Cardiac fibroblast (primary cell): ENCODE data around the gene MCTP2.

Experiments
- DNase-seq, 2 donors: peaks; one replicate each; pipeline versions ENCODE4 v3.0.0 to v3.0.0-alpha.2; 2010; ENCODE audit warnings: low read depth in 2 of 2
- H3K4me3 ChIP-seq, 2 donors: replicated peaks in 1 of 2; 1 replicate in 1 of 2; 2 replicates in 1 of 2; pipeline ENCODE4 v1.5.1; 2011; ENCODE audit warnings: low read depth in 2 of 2, low read length in 2 of 2, mild to moderate bottlenecking in 2 of 2, moderate library complexity in 1 of 2
- TF ChIP-seq, protein P1 (sequence below): IDR thresholded peaks from one replicate; pipeline ENCODE4 v1.5.1; 2011; ENCODE audit warnings: low read depth, mild to moderate bottlenecking, low read length, inconsistent platforms

Gene MCTP2

DNA sequence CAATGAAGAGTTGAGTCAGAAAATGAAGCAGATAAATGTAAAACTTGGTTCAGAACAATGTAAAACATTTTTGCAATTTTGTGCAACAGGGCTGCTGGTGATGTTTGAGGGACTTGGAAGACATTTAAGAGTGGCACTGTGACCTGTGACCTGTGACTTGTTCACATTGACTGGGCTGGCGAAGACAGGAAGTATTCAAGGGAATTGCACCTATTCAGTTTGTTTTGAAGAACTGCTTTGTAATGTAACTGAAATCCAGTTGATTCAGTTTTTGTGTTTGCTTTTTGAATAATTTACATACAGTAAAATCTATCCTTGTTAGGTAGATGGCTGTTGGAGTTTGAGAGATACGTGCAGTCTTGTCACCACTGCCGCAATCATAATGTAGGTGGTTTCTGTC lies 35.4 kb downstream of the MCTP2 start:
- DNase-seq: no peak
- TF ChIP-seq, protein P1, sequence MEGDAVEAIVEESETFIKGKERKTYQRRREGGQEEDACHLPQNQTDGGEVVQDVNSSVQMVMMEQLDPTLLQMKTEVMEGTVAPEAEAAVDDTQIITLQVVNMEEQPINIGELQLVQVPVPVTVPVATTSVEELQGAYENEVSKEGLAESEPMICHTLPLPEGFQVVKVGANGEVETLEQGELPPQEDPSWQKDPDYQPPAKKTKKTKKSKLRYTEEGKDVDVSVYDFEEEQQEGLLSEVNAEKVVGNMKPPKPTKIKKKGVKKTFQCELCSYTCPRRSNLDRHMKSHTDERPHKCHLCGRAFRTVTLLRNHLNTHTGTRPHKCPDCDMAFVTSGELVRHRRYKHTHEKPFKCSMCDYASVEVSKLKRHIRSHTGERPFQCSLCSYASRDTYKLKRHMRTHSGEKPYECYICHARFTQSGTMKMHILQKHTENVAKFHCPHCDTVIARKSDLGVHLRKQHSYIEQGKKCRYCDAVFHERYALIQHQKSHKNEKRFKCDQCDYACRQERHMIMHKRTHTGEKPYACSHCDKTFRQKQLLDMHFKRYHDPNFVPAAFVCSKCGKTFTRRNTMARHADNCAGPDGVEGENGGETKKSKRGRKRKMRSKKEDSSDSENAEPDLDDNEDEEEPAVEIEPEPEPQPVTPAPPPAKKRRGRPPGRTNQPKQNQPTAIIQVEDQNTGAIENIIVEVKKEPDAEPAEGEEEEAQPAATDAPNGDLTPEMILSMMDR: no peak

DNA sequence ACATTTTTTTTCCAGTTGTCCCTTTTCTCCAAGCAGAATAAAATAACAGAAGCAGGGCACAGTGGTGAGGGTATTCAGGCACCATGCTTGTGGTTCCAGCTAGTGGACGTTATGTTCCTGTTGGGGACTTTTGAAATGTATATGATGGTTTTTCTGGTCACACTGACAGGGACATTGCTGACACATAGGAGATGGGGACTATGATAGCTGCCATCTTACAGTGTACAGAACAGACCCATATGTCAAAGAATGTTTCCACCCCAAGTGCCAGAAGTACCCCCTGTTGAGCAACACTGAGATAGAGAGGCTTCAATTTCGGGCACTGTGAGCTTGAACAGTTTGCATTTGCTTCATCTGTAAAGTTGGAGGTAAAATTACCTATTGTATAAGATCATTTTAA lies 38.6 kb downstream of the MCTP2 start:
- no peak overlapping the region for H3K4me3 ChIP-seq
- DNase-seq: no peak
- TF ChIP-seq, protein P1: no peak

More for the DNA sequence above, 35.4 kb downstream of the MCTP2 start:
- H3K4me3 ChIP-seq: no peak overlapping the region

DNA sequence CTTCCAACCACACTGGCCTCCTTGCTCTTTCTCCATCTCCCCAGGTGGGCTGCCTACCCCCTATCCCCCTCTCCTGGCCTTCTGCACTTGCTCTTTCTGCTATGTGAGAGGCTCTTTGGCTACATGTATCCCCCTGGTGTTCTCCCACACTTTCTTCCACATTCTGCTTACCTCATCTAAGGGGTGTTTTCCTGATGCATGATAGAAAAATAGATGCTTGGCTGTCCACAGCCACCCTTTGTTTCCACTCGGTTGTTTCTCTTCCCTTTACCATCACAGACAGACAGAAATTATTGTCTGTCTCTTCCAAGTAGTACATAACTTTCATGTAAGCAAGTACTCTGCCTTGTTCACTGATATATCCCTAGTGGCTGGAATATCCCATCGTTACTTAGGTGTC lies 39.2 kb downstream of the MCTP2 start:
- no peak overlapping the region for H3K4me3 ChIP-seq
- TF ChIP-seq, protein P1: no peak
- no peak for DNase-seq

DNA sequence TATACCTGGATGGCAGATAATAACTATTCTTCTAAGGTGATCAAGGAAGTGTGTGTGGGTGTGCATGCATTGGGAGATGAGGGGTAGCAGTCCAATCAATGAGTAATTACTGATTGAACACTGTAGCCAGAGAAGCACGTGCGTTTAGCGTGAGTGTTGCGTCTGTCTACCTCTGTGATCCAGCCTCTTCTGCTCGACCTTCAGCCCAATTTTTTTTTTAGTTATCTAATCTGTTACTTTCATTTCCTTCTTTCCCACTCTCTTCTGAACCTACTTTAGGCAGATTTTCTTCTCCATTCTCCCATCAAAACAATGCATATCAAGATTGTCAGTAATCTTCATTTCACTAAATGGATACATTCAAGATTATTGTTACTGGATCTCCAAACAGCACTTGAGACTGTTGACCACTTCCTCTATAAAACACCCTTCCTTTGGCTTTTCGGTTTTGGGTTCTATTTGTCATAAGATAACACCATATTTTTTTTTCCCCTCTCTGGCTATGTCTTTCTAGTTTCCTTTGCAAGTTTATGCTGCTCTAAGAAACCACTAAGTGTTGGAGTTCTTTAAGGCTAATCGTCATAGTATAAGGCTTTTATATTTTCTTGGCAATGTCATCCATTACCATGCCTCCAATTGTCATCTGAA lies 41.0 kb downstream of the MCTP2 start:
- no peak overlapping the region for H3K4me3 ChIP-seq
- no peak for DNase-seq

DNA sequence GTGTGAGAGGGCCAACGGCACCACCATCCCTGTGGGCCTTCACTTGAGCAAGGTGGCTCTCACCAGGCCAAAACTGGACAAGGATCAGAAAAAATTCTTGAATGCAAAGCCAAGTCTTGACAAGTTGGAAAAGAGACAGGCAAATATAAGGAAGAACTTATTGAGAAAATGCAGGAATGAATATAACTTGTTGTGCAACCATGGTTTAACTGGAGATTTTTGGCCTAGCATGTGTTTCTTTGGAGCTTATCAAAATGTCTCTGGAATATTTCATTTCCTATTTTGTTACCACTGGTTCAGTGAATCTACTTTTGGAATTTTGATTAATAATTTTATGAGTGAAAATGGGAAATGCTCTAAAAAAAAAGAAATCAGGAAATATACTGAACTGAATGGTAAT lies 42.5 kb downstream of the MCTP2 start:
- DNase-seq: no peak
- TF ChIP-seq, protein P1: no peak
- H3K4me3 ChIP-seq: no peak overlapping the region

More for the DNA sequence above, 41.0 kb downstream of the MCTP2 start:
- TF ChIP-seq, protein P1: no peak

DNA sequence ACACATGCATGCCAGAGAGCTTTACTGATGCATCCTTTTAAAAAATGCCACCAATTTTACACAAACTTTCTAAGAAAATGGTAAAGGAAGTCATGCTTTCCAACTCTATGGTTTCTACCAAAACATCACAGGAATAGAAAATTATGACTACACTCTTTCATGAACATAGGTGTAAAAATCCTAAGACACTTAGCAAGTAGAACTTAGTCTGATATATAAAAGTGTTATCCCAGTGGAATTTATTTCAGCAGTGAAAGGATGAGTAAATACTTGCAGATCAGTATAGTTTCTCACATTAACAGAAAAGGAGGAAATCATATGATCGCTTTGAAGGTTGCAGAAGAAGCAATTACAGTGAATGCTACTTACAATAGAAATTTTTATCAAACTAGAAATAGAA lies 43.4 kb downstream of the MCTP2 start:
- TF ChIP-seq, protein P1: no peak
- H3K4me3 ChIP-seq: no peak overlapping the region
- DNase-seq: no peak

DNA sequence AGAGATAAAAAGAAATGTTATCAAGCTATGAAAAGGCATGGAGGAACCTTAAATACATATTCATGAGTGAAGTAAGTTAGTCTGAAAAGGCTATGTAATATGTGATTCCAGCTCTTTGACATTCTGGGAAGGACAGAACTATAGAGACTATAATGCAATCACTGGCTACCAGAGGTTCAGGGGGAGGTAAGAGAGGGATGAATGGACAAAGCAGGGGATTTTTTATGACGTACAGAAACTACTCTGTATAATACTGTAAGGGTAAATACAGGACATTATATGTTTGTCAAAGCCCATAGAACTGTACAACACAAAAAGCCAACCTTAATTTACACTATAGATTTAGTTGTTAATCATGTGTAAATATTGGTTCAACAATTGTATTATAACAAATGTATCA lies 46.1 kb downstream of the MCTP2 start:
- TF ChIP-seq, protein P1: no peak
- no peak overlapping the region for H3K4me3 ChIP-seq
- DNase-seq: no peak
